Left renal pelvis (tissue), 4 donors: ENCODE measurements around the gene DBP. TPM values are rescaled to one million over a fixed set of nuclear protein-coding genes. Genes with fewer than 3 reads are reported as not detected.

Experiments used
- DNase-seq, 4 donors: peaks; one replicate each; pipeline ENCODE4 v3.0.0-alpha.2; 2013; ENCODE audit warnings: low read depth in 4 of 4, low spot score in 3 of 4
- polyA plus RNA-seq, 4 donors: library from polyadenylated mRNA; unstranded; fragments of 120-200 nt; gene quantifications; one replicate each; pipeline ENCODE4 v1.2.1, GENCODE V29; 2013; ENCODE audit not compliant: insufficient read length in 4 of 4

The DBP gene
- polyA plus RNA-seq, 4 donors, result 9.8 to 17.3 (median 13.9) TPM

DNA sequence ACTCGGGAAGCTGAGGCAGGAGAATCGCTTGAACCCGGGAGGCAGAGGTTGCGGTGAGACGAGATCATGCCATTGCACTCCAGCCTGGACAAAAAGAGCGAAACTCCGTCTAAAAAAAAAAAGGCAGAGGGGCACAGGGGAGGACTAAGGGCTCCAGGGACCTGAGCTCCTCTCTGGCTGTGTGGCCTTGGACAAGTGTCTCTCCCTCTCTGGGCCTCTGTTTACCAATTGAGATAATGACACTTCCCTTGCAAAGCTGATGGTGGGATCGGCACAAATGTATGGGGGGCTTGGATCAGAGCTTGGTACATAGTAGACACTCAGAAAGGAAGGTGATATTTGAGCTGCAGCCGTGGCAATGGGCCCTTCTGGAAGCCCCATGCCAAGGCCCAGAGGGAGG lies 42.0 kb downstream of the DBP start:
- no peak for DNase-seq

DNA sequence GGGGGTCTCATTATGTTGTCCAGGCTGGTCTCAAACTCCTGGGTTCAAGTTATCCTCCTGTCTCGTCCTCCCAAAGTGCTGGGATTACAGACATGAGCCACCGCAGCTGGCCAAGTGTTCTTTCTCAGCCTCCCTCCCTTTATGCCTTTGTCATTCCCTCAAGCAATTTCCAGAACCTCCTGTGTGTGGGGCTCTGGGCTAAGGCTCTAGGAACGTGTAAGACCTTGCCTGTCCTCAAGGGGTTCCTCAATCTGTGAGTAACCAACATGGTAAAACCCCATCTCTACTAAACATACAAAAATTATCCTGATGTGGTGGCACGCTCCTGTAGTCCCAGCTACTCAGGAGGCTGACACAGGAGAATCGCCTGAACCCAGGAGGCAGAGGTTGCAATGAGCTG lies 46.2 kb downstream of the DBP start:
- no peak for DNase-seq

DNA sequence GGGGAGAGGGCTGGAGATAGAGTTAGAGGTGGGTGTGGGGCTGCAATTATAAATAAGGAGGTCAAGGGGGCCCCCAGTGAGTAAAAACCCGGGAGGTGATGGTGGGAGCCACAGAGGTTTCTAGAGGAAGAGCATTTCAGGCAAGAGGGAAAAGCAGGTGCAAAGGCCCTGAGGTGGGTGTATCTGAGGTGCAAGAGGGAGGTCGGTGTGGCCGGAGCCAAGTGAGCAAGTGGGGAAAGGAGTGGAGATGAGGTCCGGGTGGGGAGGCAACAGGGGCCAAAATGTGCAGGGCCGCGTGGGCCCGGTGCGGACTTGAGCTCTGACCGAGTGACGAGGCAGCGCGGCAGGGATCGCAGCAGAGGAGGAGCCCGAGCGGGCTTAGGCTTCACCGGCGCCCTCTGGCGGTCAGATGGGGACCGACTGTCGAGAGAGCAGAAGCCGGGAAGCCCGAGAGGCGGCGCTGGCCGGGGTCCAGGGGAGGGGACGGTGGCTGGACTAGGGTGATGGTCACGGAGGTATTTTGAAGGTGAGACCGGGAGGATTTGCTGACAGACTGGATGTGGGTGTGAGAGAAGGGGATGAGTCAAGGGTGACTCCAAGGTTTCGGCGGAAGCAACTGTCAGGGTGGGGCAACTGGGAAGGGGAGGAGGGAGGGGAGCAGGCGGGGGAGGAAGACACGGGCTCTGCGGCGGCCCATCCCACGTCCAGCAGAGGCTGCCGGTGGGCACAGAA lies 48.3 kb downstream of the DBP start:
- DNase-seq, result peak; percentile 61 to 73 (median 67)

DNA sequence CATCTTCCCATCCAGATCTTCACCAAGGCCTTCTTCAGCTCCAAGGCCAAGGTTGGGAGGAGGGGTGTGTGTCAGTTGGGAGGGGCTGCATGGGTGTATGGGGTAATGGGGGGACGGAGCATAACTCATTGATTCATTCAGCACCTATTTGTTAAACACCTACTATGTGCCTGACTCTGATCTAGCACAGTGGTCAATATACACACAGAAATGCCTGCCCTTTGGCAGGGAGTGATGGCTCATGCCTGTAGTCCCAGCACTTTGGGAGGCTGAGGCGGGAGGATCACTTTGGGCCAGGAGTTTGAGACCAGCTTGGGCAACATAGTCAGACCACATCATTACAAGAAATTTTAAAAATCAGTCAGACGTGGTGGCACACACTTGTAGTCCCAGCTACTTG lies 49.8 kb downstream of the DBP start:
- DNase-seq, result no peak

DNA sequence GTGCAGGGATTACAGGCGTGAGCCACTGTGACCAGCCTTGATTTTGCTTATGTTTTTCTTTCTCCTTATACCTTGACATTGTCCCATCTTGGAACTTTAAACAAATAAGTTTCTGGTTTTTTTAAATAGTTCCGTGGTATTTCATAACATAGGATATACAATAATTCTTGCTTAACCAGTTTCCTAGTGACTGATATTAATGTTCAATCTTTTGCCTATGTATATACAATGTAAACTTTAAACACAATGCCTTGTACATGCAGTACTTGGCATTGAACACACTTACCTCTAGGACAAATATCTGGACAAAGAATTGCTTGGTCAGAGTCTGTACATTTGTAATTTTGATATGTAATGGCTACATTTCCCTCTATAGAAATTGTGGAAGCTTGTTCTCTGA lies 55.0 kb downstream of the DBP start:
- no peak for DNase-seq

Other genes with a start within 250 kb of the DBP start
- 100 to 1,000 TPM; 203 to 255 (median 230) TPM for gene KDELR1, start 245.8 kb downstream of the DBP start, polyA plus RNA-seq
- 1 to 10 TPM in 1 of 4 donors, under 1 TPM in 3; 0.54 to 2.2 (median 0.67) TPM for gene GRIN2D, start 243.7 kb downstream of the DBP start, polyA plus RNA-seq
- 10 to 100 TPM; 18.0 to 28.1 (median 24.7) TPM for gene GRWD1, start 191.4 kb downstream of the DBP start, polyA plus RNA-seq
- 1 to 10 TPM in 1 of 4 donors, under 1 TPM in 3; 0.54 to 1.2 (median 0.85) TPM for gene KCNJ14, start 181.8 kb downstream of the DBP start, polyA plus RNA-seq
- 100 to 1,000 TPM in 1 of 4 donors, 10 to 100 TPM in 3; 72.4 to 106 (median 78.0) TPM for gene CYTH2, start 168.0 kb downstream of the DBP start, polyA plus RNA-seq
- gene LMTK3, start 125.5 kb downstream of the DBP start, polyA plus RNA-seq, result 1 to 10 TPM in 3 of 4 donors, under 1 TPM in 1; 0.41 to 5.3 (median 2.0) TPM
- gene SULT2B1, start 85.2 kb downstream of the DBP start, polyA plus RNA-seq, result under 1 TPM; 0.10 to 0.60 (median 0.39) TPM
- under 1 TPM in 1 of 4 donors, not detected in 3; 0.15 TPM for gene SPACA4, start 30.6 kb downstream of the DBP start, polyA plus RNA-seq
- 1 to 10 TPM in 2 of 4 donors, under 1 TPM in 1, not detected in 1; 0.79 to 3.4 (median 1.9) TPM for gene FAM83E, start 22.3 kb downstream of the DBP start, polyA plus RNA-seq
- 1,000 to 10,000 TPM; 1,033 to 1,349 (median 1,082) TPM for gene RPL18, start 18.2 kb downstream of the DBP start, polyA plus RNA-seq
- 10 to 100 TPM in 3 of 4 donors, 1 to 10 TPM in 1; 8.4 to 34.8 (median 17.7) TPM for gene SPHK2, start 17.9 kb downstream of the DBP start, polyA plus RNA-seq
- gene CA11, start 8.8 kb upstream of the DBP start, polyA plus RNA-seq, result 10 to 100 TPM; 18.2 to 58.7 (median 27.4) TPM
- gene NTN5, start 35.6 kb upstream of the DBP start, polyA plus RNA-seq, result 1 to 10 TPM in 2 of 4 donors, under 1 TPM in 2; 0.83 to 1.9 (median 1.2) TPM
- gene FUT2, start 58.6 kb upstream of the DBP start, polyA plus RNA-seq, result 1 to 10 TPM; 1.3 to 4.5 (median 2.5) TPM
- 10 to 100 TPM in 1 of 4 donors, 1 to 10 TPM in 3; 4.5 to 13.3 (median 8.5) TPM for gene MAMSTR, start 82.3 kb upstream of the DBP start, polyA plus RNA-seq
- 10 to 100 TPM; 11.5 to 17.3 (median 13.1) TPM for gene RASIP1, start 103.2 kb upstream of the DBP start, polyA plus RNA-seq
- gene IZUMO1, start 109.5 kb upstream of the DBP start, polyA plus RNA-seq, result under 1 TPM; 0.08 to 0.53 (median 0.37) TPM
- 1 to 10 TPM in 3 of 4 donors, under 1 TPM in 1; 0.67 to 3.5 (median 3.2) TPM for gene FUT1, start 115.3 kb upstream of the DBP start, polyA plus RNA-seq
- gene FGF21, start 118.1 kb upstream of the DBP start, polyA plus RNA-seq, result not detected
- gene BCAT2, start 173.7 kb upstream of the DBP start, polyA plus RNA-seq, result 10 to 100 TPM; 19.5 to 58.6 (median 32.0) TPM
- 10 to 100 TPM in 3 of 4 donors, 1 to 10 TPM in 1; 8.3 to 38.2 (median 26.3) TPM for gene HSD17B14, start 199.1 kb upstream of the DBP start, polyA plus RNA-seq
- 10 to 100 TPM; 19.8 to 60.5 (median 27.7) TPM for gene PLEKHA4, start 231.2 kb upstream of the DBP start, polyA plus RNA-seq
- gene PPP1R15A, start 235.0 kb upstream of the DBP start, polyA plus RNA-seq, result 100 to 1,000 TPM in 1 of 4 donors, 10 to 100 TPM in 3; 30.6 to 343 (median 32.6) TPM